Gastroesophageal sphincter (tissue), 4 donors: Measurements from ENCODE around the gene ARSK. TPM values are rescaled to one million over a fixed set of nuclear protein-coding genes. Genes with fewer than 3 reads are reported as not detected.

Source experiments
- ATAC-seq: fragments of 150-250 bp; one replicate; pipeline ENCODE4 v1.9.1; 2016; ENCODE audit warnings: mild to moderate bottlenecking, moderate library complexity
- H3K27ac ChIP-seq, 4 donors: fragments of 200-600 bp; sonication (generic) in 3 of 4; 1 replicate in 3 of 4; 2 replicates in 1 of 4; pipeline ENCODE4 v1.5.1; 2016 to 2019
- H3K27me3 ChIP-seq: fragments of 200-600 bp; sonication (generic); one replicate; pipeline ENCODE4 v1.5.1; 2019
- H3K36me3 ChIP-seq, 2 donors: fragments of 200-600 bp; sonication (generic); one replicate each; pipeline ENCODE4 v1.5.1; 2019; ENCODE audit warnings: control low read depth in 1 of 2
- H3K4me1 ChIP-seq, 3 donors: fragments of 200-600 bp; sonication (generic); 1 replicate in 2 of 3; 2 replicates in 1 of 3; pipeline ENCODE4 v1.5.1; 2016 to 2019; ENCODE audit warnings: control low read depth in 2 of 3
- H3K4me3 ChIP-seq, 2 donors: fragments of 200-600 bp; sonication (generic); one replicate each; pipeline ENCODE4 v1.5.1; 2019; ENCODE audit warnings: mild to moderate bottlenecking in 1 of 2, moderate library complexity in 1 of 2
- H3K9me3 ChIP-seq, 3 donors: fragments of 200-600 bp; sonication (generic); one replicate each; pipeline ENCODE4 v1.5.1; 2017 to 2019; ENCODE audit warnings: control low read depth in 2 of 3
- CTCF ChIP-seq, 4 experiments: fragments of 200-600 bp in 2 of 4; fragments of 450-650 bp in 2 of 4; sonication (generic) in 1 of 4; IDR thresholded peaks; one replicate each; pipeline ENCODE4 v1.5.1; 2017 to 2019; ENCODE audit warnings: antibody characterized with exemption in 4 of 4, mild to moderate bottlenecking in 2 of 4, moderate library complexity in 2 of 4
- EP300 ChIP-seq: sonication (generic); formaldehyde crosslinking; IDR thresholded peaks from one replicate; pipeline ENCODE4 v1.6.1; 2017; ENCODE audit warnings: antibody characterized with exemption, mild to moderate bottlenecking
- POLR2A ChIP-seq, 2 donors: fragments of 450-650 bp; IDR thresholded peaks; one replicate each; pipeline ENCODE4 v1.6.1; 2017; ENCODE audit warnings: antibody characterized with exemption in 2 of 2, mild to moderate bottlenecking in 2 of 2, moderate library complexity in 1 of 2
- POLR2AphosphoS5 ChIP-seq: sonication (generic); formaldehyde crosslinking; IDR thresholded peaks from one replicate; pipeline ENCODE4 v1.6.1; 2017; ENCODE audit warnings: antibody characterized with exemption
- WGBS, 2 donors: methylation state at CpG; one replicate each; pipeline ENCODE4 v1.1.5; 2018; ENCODE audit warnings: low coverage in 1 of 2; 5-methylcytosine and 5-hydroxymethylcytosine counted together
- total RNA-seq, 4 donors: library from RNA; depleted of rRNA; stranded (reverse); fragments of >200 nt; gene quantifications; one replicate each; pipeline ENCODE4 v1.1.0, GENCODE V29; 2016

The ARSK gene
- total RNA-seq, 4 donors from 2014 or later: 7.8 to 10.9 (median 8.6) TPM

- H3K27ac ChIP-seq: no peak overlapping the region
- H3K4me3 ChIP-seq: no peak overlapping the region
- WGBS, 2 donors: 83 to 100% methylated on average over 1 of the region's 1 CpG
- no peaks in the 10 kb centered on the region for H3K27me3 ChIP-seq
- no peaks in the 10 kb centered on the region for H3K36me3 ChIP-seq
- TF ChIP-seq POLR2A (IDR thresholded peaks at IDR 0.05) (no peak), POLR2AphosphoS5 (no peak), CTCF (IDR thresholded peaks at IDR 0.05) (no peak)
- ATAC-seq: peak; percentile 28
- peaks cover 0 to 8% (median 3%) of the 10 kb centered on the region in 3 donors for H3K4me1 ChIP-seq
- no peaks in the 10 kb centered on the region for H3K9me3 ChIP-seq
These were observed 71.8 kb downstream of the ARSK start for GRCh38 chr5:95626701-95627100.

- no peak overlapping the region for H3K4me3 ChIP-seq
These were observed 73.3 kb downstream of the ARSK start for GRCh38 chr5:95627971-95628810.

DNA sequence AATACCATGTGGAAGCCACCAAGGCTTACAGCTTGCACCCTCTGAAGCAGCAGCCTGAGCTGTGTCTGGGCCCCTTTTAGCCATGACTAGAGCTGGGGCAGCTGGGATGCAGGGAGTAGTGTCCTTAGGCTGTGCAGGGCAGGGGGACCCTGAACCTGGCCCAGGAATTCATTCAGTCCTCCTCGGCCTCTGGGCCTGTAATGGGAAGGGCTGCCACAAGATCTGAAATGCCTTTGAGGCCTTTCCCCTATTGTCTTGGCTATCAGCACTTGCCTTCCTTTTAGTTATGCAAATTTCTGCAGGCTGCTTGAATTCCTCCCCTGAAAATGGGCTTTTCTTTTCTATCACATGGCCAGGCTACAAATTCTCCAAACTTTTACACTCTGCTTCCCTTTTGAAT lies 74.0 kb downstream of the ARSK start:
- Histone ChIP-seq H3K4me1 (peaks cover 0 to 9% (median 3%) of the 10 kb centered on the region in 3 donors), H3K27ac (no peak overlapping the region), H3K4me3 (no peak overlapping the region), H3K36me3 (no peaks in the 10 kb centered on the region), H3K27me3 (no peaks in the 10 kb centered on the region), H3K9me3 (no peaks in the 10 kb centered on the region)
- WGBS, 2 donors: no CpG with 5 or more reads among the region's 1 CpG
- ATAC-seq: no peak
- TF ChIP-seq EP300 (no peak), POLR2AphosphoS5 (no peak), POLR2A (IDR thresholded peaks at IDR 0.05) (no peak), CTCF (IDR thresholded peaks at IDR 0.05) (no peak)

More at GRCh38 chr5:95627971-95628810, 73.3 kb downstream of the ARSK start:
- H3K9me3 ChIP-seq: no peaks in the 10 kb centered on the region
- no peaks in the 10 kb centered on the region for H3K36me3 ChIP-seq
- ATAC-seq: no peak
- no peaks in the 10 kb centered on the region for H3K27me3 ChIP-seq
- TF ChIP-seq POLR2AphosphoS5: no peak
- no peak for TF ChIP-seq EP300
- no peak for TF ChIP-seq POLR2A (IDR thresholded peaks at IDR 0.05)
- no peak for TF ChIP-seq CTCF (IDR thresholded peaks at IDR 0.05)
- peaks cover 0 to 9% (median 3%) of the 10 kb centered on the region in 3 donors for H3K4me1 ChIP-seq
- H3K27ac ChIP-seq: no peak overlapping the region
- 79 to 94% methylated on average over 3 to 4 of the region's 4 CpGs for WGBS, 2 donors

GRCh38 chr5:95630394-95630917 lies 75.6 kb downstream of the ARSK start:
- Histone ChIP-seq H3K9me3 (no peaks in the 10 kb centered on the region), H3K4me3 (no peak overlapping the region), H3K27ac (no peak overlapping the region), H3K36me3 (no peaks in the 10 kb centered on the region), H3K4me1 (peaks cover 0 to 9% (median 3%) of the 10 kb centered on the region in 3 donors), H3K27me3 (no peaks in the 10 kb centered on the region)
- WGBS, 2 donors: 95 to 100% methylated on average over 1 to 5 of the region's 5 CpGs
- ATAC-seq: no peak
- TF ChIP-seq POLR2A (IDR thresholded peaks at IDR 0.05): no peak
- TF ChIP-seq EP300: no peak
- TF ChIP-seq CTCF (IDR thresholded peaks at IDR 0.05): no peak
- no peak for TF ChIP-seq POLR2AphosphoS5
